T-helper 2 cell (primary cell): Measurements from ENCODE around the gene CHCHD2.
"Not testable (repeated sequence)": the region's sequence is repeated elsewhere in the genome, so short reads cannot be mapped to it uniquely, and the experiment has no call there.

Experiments
- DNase-seq, 5 experiments: peaks; one replicate each; pipeline versions ENCODE4 v3.0.0 to v3.0.0-alpha.2; 2012 to 2022

The CHCHD2 gene

DNA sequence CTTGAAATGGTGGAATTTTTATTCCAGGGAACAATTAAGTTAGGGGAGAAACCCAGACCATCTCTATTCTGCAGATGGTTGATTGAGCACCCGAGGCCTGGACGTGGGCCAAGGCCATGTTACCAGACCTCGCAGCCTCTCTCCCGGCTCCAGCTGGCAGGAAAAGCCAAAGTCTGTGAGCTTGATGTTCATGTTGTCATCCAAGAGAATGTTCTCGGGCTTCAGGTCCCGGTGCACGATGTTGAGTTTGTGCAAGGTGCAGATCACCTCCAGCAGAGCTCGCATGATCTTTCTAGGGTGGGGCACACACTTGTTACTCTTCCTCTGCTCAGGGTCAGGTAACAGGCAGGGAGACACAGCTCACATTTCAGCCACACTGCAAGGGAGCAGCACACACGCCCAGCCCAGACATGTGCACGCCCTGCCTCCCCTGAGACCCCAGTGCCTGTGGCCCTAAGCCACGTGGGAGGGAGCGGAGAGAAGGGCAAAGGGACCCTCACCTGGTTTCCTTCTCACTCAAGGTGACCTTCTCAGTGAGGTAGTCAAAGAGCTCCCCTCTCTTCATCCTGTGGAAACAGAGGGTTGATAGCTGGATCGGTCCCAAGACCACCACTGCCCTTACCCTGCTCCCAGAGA is 23.0 kb downstream of the CHCHD2 start:
- DNase-seq = no peak

- no peak for DNase-seq
Observed at GRCh38 chr7:56081626-56082340, 24.5 kb downstream of the CHCHD2 start.

DNA sequence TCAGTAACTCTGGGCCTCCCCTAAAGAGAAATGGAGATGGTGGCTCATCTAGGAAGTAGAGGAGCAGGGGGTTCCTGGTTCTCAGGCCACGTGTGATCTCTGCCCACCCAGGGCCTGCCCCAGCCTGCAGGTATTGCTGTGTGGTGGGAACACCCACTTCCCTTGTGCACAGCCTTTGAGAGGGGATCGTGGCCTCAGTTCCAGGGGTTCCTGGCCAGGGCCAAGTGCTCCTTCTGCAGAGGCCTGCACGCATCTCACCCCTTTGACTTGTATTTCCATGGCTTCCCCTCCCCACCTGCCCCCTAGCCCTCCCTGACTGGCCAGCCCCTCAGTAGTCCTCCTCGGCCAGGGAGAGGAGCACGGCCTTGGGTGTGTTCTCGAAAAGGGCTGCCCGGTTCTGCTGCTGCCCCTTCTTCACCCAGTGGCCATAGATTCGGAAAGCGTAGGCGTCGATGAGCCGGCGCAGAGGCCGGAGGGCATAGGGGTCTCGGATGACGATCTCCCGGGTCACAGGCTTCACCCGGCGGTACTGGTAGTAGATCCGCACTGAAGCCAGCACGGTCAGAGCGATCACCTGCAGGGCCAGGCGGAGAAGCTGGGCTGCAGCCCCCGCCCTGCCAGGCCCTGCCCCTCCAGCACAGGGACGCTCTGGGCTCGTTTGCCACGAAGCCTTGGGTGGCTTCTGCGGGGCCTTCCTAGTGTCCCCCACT is 25.4 kb downstream of the CHCHD2 start:
- DNase-seq = not testable (repeated sequence)

DNA sequence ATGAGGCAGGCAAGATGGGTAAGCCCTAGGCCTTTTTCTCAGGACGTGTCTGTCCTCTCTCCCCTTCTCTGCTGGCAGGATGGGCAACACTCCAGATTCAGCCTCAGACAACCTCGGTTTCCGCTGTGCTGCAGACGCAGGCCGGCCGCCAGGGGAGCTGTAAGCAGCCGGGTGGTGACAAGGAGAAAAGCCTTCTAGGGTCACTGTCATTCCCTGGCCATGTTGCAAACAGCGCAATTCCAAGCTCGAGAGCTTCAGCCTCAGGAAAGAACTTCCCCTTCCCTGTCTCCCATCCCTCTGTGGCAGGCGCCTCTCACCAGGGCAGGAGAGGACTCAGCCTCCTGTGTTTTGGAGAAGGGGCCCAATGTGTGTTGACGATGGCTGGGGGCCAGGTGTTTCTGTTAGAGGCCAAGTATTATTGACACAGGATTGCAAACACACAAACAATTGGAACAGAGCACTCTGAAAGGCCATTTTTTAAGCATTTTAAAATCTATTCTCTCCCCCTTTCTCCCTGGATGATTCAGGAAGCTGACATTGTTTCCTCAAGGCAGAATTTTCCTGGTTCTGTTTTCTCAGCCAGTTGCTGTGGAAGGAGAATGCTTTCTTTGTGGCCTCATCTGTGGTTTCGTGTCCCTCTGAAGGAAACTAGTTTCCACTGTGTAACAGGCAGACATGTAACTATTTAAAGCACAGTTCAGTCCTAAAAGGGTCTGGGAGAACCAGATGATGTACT is 26.7 kb downstream of the CHCHD2 start:
- no peak for DNase-seq

GRCh38 chr7:56078196-56078595 is 28.1 kb downstream of the CHCHD2 start:
- DNase-seq = no peak

- DNase-seq = no peak
Observed at GRCh38 chr7:56077681-56078080, 28.6 kb downstream of the CHCHD2 start.

DNA sequence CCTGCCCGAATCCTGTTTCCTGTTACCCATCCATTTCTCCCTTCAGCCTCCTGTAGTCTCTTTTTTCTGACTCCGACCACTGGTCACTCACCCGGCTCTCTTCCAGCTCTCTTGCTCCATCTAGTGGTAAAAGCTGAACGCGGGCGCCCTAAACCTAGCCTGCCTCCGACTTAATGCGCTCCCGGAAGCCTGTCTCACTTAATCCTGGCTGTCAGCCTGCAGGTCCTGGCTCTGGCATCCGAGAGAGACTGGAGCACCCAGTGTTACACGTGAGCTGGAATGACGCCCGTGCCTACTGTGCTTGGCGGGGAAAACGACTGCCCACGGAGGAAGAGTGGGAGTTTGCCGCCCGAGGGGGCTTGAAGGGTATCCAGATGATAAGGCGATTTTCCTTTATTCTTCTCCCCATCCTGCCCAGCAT is 31.9 kb downstream of the CHCHD2 start:
- peak; percentile 27 to 58 (median 46) for DNase-seq

DNA sequence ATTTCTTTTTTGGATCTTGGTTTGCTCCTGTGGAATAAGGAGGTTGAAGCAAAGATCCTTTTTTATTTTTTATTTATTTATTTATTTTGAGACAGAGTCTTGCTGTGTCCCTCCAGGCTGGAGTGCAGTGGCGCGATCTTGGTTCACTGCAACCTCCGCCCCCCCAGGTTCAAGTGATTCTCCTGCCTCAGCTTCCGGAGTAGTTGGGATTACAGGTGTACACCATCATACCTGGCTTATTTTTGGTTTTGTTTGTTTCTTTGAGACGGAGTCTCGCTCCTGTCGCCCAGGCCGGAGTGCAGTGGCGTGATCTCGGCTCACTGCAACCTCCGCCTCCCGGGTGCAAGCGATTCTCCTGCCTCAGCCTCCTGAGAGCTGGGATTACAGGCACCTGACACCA is 39.9 kb downstream of the CHCHD2 start:
- DNase-seq = not testable (repeated sequence)

DNA sequence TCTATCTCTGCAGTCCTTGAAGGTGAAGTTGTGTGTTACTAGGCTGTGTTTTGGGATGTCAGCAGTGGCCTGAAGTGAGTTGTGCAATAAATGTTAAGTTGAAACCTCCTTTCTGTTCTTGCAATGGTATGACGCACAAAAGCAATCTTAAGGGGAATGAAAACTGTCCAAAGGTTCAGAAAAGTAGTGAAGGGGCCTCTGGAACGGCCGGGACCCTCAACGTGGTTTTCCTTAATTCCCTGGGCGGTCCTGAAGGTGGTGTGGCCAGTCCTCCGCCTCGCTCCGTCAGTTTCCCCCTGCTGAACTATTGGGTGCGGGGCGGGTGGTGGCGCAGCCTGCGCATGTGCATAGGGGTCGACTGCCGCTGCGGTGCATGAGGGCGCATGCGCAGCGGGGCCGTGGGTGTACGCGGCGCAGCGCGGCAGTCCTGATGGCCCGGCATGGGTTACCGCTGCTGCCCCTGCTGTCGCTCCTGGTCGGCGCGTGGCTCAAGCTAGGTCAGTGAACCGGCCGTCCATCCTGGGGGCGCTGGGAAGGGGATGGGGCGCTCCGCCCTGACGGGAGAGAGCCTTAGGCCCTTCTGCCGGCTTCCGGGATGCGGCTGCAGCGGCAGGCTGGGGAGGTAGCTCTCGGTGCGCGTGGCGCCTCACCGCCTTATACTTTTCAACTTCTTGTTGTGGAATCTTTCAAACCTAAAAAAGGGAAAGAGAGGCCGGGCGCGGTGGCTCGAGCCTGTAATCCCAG is 42.2 kb downstream of the CHCHD2 start, which contains the start of gene SUMF2:
Gene SUMF2 (plus strand): TSS at position 405 of the 744 bp plus-strand sequence. CDS start 26 bp downstream, at position 431.
- DNase-seq = peak; percentile 78 to 92 (median 87)

- DNase-seq = no peak
Observed at GRCh38 chr7:56063500-56063881, 42.8 kb downstream of the CHCHD2 start.

DNA sequence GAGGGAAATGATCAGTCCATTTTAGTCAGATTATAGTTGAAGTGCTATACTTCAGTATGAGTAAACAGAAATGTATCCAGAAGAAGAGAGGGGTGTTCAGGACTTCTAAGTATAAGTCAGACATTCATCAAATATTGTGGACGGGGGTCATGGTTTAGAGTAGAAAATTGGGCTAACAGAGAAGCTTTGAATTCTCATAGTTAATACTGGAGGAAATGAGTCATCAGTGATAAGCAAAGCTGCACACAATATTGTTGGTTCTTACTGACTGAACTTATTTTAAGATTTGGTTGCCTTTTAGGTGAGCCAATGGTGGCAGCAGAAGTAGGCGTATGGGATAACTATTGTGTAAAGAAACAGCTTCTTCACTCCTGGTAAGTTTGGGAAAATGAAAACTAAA is 43.9 kb downstream of the CHCHD2 start:
- peak in 1 of 5 experiments; percentile 48 for DNase-seq

GRCh38 chr7:56053993-56054392 is 52.3 kb downstream of the CHCHD2 start:
- no peak for DNase-seq

GRCh38 chr7:56053379-56053778 is 52.9 kb downstream of the CHCHD2 start:
- DNase-seq = no peak
